Measurements from ENCODE around the gene PRIMPOL.
A peak's percentile ranks its signal among the peaks of the same experiment; 100 is the strongest.

PRIMPOL gene

GRCh38 chr4:184728858-184729257, 79.3 kb downstream of the PRIMPOL start:
- H3K79me2 ChIP-seq (ENCODE audit: low read length) = peaks cover 37% of the 10 kb centered on the region
- H3K9ac ChIP-seq (ENCODE audit: low read length) = no peak overlapping the region
- H4K20me1 ChIP-seq (ENCODE audit: insufficient read depth, low read length) = peaks cover 4% of the 10 kb centered on the region; the same call in 1 of the 2 replicates
- peaks cover 6% of the 10 kb centered on the region; the same call in 1 of the 2 replicates for H3K4me1 ChIP-seq (ENCODE audit: low read length)
- TF ChIP-seq, protein P1, sequence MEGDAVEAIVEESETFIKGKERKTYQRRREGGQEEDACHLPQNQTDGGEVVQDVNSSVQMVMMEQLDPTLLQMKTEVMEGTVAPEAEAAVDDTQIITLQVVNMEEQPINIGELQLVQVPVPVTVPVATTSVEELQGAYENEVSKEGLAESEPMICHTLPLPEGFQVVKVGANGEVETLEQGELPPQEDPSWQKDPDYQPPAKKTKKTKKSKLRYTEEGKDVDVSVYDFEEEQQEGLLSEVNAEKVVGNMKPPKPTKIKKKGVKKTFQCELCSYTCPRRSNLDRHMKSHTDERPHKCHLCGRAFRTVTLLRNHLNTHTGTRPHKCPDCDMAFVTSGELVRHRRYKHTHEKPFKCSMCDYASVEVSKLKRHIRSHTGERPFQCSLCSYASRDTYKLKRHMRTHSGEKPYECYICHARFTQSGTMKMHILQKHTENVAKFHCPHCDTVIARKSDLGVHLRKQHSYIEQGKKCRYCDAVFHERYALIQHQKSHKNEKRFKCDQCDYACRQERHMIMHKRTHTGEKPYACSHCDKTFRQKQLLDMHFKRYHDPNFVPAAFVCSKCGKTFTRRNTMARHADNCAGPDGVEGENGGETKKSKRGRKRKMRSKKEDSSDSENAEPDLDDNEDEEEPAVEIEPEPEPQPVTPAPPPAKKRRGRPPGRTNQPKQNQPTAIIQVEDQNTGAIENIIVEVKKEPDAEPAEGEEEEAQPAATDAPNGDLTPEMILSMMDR (IDR thresholded peaks at IDR 0.05; ENCODE audit: low read depth, low read length) = no peak
- no peaks in the 10 kb centered on the region for H3K9me3 ChIP-seq (ENCODE audit: insufficient read depth, low read length)
- H3K36me3 ChIP-seq (replicated peaks; ENCODE audit: low read depth, low read length) = no peaks in the 10 kb centered on the region
- H3K27ac ChIP-seq (ENCODE audit: low read length) = no peak overlapping the region
- H3K4me3 ChIP-seq (ENCODE audit: low read length) = no peak overlapping the region
- H3K4me2 ChIP-seq (ENCODE audit: low read length) = no peak overlapping the region
- no peak overlapping the region for H2AFZ ChIP-seq (ENCODE audit: low read depth, low read length)
- no peaks in the 10 kb centered on the region for H3K27me3 ChIP-seq (ENCODE audit: low read depth, low read length)

GRCh38 chr4:184729946-184730345, 80.4 kb downstream of the PRIMPOL start:
- TF ChIP-seq, protein P1 (IDR thresholded peaks at IDR 0.05; ENCODE audit: low read depth, low read length) = no peak
- no peak for TF ChIP-seq EZH2phosphoT487 (IDR thresholded peaks at IDR 0.05; ENCODE audit: low read depth)
- peaks cover 6% of the 10 kb centered on the region; the same call in 1 of the 2 replicates for H3K4me1 ChIP-seq (ENCODE audit: low read length)
- H3K9me3 ChIP-seq (ENCODE audit: insufficient read depth, low read length) = no peaks in the 10 kb centered on the region
- peaks cover 37% of the 10 kb centered on the region for H3K79me2 ChIP-seq (ENCODE audit: low read length)
- H4K20me1 ChIP-seq (ENCODE audit: insufficient read depth, low read length) = peaks cover 4% of the 10 kb centered on the region; the same call in 1 of the 2 replicates
- no peak overlapping the region for H3K4me2 ChIP-seq (ENCODE audit: low read length)
- no peak overlapping the region for H3K9ac ChIP-seq (ENCODE audit: low read length)
- H3K36me3 ChIP-seq (replicated peaks; ENCODE audit: low read depth, low read length) = no peaks in the 10 kb centered on the region
- H3K27ac ChIP-seq (ENCODE audit: low read length) = no peak overlapping the region
- H3K27me3 ChIP-seq (ENCODE audit: low read depth, low read length) = no peaks in the 10 kb centered on the region
- H3K4me3 ChIP-seq (ENCODE audit: low read length) = no peak overlapping the region
- H2AFZ ChIP-seq (ENCODE audit: low read depth, low read length) = no peak overlapping the region

DNA sequence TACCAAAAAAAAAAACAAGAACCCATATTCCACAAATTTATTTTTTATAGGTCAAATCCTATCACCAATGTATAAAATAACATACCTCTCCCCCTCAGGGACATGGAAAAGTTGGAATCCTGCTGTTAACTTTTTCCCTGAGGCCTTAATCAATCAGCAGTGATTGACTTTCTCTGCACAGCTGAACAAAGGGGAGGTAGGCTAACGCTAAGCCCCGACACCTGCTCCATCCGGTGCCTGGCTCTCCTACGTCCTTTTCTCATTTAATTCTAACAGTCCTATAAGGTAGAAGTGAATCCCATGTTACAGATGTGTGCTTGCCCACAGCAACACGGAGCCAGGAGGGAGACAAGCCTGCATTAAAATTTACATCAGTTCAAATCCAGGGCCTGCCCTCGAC, 81.5 kb downstream of the PRIMPOL start:
- H3K36me3 ChIP-seq (replicated peaks; ENCODE audit: low read depth, low read length) = no peaks in the 10 kb centered on the region
- no peak overlapping the region for H3K4me3 ChIP-seq (ENCODE audit: low read length)
- TF ChIP-seq, protein P1 (IDR thresholded peaks at IDR 0.05; ENCODE audit: low read depth, low read length) = no peak
- TF ChIP-seq EZH2phosphoT487 (IDR thresholded peaks at IDR 0.05; ENCODE audit: low read depth) = no peak
- H3K9ac ChIP-seq (ENCODE audit: low read length) = no peak overlapping the region
- H4K20me1 ChIP-seq (ENCODE audit: insufficient read depth, low read length) = peaks cover 4% of the 10 kb centered on the region; the same call in 1 of the 2 replicates
- H3K4me2 ChIP-seq (ENCODE audit: low read length) = no peak overlapping the region
- H3K27ac ChIP-seq (ENCODE audit: low read length) = no peak overlapping the region
- H3K79me2 ChIP-seq (ENCODE audit: low read length) = peaks cover 37% of the 10 kb centered on the region
- no peaks in the 10 kb centered on the region for H3K9me3 ChIP-seq (ENCODE audit: insufficient read depth, low read length)
- no peak overlapping the region for H2AFZ ChIP-seq (ENCODE audit: low read depth, low read length)
- H3K4me1 ChIP-seq (ENCODE audit: low read length) = peaks cover 6% of the 10 kb centered on the region; the same call in 1 of the 2 replicates
- no peaks in the 10 kb centered on the region for H3K27me3 ChIP-seq (ENCODE audit: low read depth, low read length)

GRCh38 chr4:184732126-184732525, 82.6 kb downstream of the PRIMPOL start:
- Histone ChIP-seq H3K9me3 (ENCODE audit: insufficient read depth, low read length) (no peaks in the 10 kb centered on the region), H3K36me3 (replicated peaks; ENCODE audit: low read depth, low read length) (no peaks in the 10 kb centered on the region), H4K20me1 (ENCODE audit: insufficient read depth, low read length) (peaks cover 4% of the 10 kb centered on the region; the same call in 1 of the 2 replicates), H2AFZ (ENCODE audit: low read depth, low read length) (no peak overlapping the region), H3K4me1 (ENCODE audit: low read length) (peaks cover 6% of the 10 kb centered on the region; the same call in 1 of the 2 replicates), H3K4me2 (ENCODE audit: low read length) (peak overlapping the region; percentile 67), H3K79me2 (ENCODE audit: low read length) (peaks cover 37% of the 10 kb centered on the region), H3K9ac (ENCODE audit: low read length) (0 out of 2 replicates have a peak overlapping the region, but pooled peaks have one; percentile 6), H3K4me3 (ENCODE audit: low read length) (peak overlapping the region; percentile 91), H3K27ac (ENCODE audit: low read length) (no peak overlapping the region), H3K27me3 (ENCODE audit: low read depth, low read length) (no peaks in the 10 kb centered on the region)
- TF ChIP-seq, protein P1 (IDR thresholded peaks at IDR 0.05; ENCODE audit: low read depth, low read length) = no peak
- TF ChIP-seq EZH2phosphoT487 (IDR thresholded peaks at IDR 0.05; ENCODE audit: low read depth) = no peak
